ENCODE data around the gene ZNRF3. TPM values are rescaled to one million over a fixed set of nuclear protein-coding genes. Genes with fewer than 3 reads are reported as not detected.
"Not testable (repeated sequence)": the region's sequence is repeated elsewhere in the genome, so short reads cannot be mapped to it uniquely, and the experiment has no call there.

The ZNRF3 gene
- polyA plus RNA-seq (ENCODE audit: insufficient read length in 4 of 4): 10 to 100 TPM; 25.9 to 31.7 (median 30.2) TPM

DNA sequence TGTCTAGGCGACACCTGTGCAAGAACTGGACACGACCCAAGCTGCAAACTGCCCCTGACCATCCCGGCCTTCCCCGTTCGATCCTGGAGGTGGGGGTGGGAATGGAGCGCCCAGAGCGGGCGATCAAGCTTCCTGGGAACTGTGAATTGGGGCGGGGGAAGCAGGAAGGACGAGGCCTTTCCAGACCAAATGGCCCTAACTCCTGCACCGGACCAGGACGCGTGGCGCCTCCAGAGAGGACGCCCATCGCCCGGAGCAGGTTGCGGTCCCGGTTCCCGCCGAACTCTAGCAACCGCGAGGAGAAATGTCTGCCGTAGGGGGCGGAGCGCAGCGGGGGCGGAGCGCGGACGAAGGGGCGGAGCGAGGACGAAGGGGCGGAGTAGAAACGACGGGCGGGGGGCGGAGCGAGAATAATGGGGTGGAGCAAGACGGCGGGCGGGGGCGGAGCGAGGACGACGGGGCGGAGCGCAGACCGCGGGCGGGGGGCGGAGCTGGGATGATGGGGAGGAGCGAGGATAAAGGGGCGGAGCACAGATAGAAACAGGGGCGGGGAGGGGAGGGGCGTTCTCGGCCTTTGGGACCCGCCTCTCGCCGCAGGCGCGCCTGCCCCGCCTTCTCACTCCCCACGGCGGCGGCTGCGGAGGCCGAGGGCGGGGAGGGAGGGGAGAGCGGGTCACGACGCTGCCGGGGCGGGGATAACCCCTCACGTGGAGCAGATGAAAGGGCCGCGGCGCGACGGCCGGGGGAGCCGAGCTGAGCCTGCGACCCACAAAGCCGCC is at the start of gene ZNRF3:
ZNRF3 (plus strand) TSS at position 695 of the 779 bp plus-strand sequence. CDS start 195 bp downstream, outside the sequence.
- peak in 2 of 4 donors; percentile 72 to 86 for DNase-seq (ENCODE audit: low read depth in 4 of 4, low spot score in 2 of 4)

DNA sequence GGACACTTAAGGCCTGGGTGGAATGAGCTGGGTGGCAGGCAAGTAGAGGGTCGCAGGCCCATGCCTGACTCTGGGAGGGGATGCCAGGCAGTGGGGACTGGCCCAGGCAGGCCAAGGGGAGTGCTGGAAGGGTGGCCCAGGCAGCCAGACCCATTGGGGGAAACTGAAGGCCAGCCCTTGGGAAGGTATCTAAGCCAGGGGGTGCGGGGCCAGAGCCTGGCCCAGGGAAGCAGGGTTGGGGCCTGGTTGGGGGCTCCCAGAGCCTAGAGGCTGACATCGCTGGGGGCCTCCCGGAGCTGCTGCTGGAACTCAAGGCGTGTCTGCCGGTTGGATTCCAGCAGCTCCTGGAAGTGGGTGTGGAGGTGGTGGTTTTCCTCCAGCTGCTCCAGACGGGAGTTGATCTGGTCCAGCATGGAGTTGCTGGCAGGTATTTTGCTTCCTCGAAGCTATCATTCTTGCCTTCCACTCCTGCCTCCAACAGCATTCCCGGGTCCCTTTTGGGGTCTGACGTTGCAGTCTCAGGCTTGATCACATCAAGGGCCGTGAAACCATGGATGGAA is 47.7 kb upstream of the ZNRF3 start:
- DNase-seq (ENCODE audit: low read depth in 4 of 4, low spot score in 2 of 4): no peak

DNA sequence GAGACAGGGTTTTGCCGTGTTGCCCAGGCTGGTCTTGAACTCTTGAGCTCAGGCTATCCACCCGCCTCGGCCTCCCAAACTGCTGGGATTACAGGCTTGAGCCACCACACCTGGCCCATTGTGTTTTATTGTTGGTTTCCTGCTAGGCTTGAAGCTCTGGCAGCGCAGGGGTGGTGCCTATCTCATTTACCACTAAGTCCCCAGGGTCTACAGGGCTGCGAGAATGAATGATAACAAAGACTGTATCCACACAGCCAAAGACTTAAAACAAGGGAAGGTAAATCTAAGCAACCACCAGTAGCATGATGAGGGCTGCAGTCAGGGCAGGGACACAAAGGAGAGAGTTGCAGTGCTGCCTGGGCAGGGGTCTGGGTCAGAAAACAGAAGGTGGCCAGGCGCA is 45.7 kb upstream of the ZNRF3 start:
- no peak for DNase-seq (ENCODE audit: low read depth in 4 of 4, low spot score in 2 of 4)

- DNase-seq (ENCODE audit: low read depth in 4 of 4, low spot score in 2 of 4): no peak
Measured at GRCh38 chr22:28838971-28839370, 44.4 kb upstream of the ZNRF3 start.

- no peak for DNase-seq (ENCODE audit: low read depth in 4 of 4, low spot score in 2 of 4)
Measured at GRCh38 chr22:28841111-28841510, 42.3 kb upstream of the ZNRF3 start.

DNA sequence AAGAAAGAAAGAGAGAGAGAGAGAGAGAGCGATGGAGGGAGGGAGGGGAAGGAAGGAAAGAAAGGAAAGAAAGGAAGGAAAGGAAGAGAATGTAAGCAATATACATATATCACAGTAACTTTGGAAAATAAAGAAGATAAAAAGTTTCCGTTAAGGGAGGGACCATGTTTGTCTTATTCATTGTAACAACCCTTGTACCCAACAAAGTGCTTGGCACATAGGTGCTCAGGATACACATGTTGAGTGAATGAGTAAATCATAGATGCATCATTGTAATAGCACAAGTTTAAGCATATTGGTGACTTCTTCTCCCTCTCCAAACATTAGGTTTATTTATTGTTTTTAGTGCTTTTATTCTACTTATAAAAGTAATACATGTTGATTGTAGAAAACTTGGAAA is 39.7 kb upstream of the ZNRF3 start:
- DNase-seq (ENCODE audit: low read depth in 4 of 4, low spot score in 2 of 4): no peak

DNA sequence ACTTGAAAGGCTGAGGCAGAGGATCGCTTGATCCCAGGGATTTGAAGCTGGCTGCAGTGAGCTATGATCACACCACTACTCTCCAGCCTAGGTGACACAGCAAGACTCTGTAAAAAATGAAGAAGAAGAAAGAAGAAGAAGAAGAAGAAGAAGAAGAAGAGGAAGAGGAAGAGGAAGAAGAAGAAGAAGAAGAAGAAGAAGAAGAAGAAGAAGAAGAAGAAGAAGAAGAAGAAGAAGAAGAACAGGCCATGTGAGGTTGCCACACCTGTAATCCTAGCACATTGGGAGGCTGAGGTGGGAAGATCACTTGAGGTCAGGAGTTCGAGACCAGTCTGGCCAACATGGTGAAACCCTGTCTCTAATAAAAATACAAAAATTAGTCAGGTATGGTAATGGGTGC is 39.1 kb upstream of the ZNRF3 start:
- not testable (repeated sequence) for DNase-seq (ENCODE audit: low read depth in 4 of 4, low spot score in 2 of 4)

DNA sequence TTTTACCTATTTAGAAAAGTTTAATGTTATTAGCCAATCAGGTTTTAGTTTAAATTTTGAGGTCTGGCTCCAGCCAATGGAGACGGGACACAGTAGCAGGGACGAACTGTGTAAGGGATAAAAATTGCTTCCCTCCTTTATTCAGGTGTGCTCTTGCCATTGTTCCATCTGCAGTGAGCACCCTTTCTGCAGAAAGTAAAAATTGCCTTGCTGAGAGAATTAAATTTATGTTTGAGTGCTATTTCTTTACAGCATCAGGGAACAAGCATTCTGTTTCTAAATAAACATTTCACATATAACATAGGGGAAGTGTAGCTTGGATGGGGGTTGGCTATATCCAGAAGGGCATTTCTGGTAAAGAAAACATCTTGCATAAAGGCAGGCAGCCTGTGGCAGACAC is 36.4 kb upstream of the ZNRF3 start:
- no peak for DNase-seq (ENCODE audit: low read depth in 4 of 4, low spot score in 2 of 4)

- DNase-seq (ENCODE audit: low read depth in 4 of 4, low spot score in 2 of 4): peak; percentile 56 to 76 (median 65)
Measured at GRCh38 chr22:28855355-28856094, 27.8 kb upstream of the ZNRF3 start.

DNA sequence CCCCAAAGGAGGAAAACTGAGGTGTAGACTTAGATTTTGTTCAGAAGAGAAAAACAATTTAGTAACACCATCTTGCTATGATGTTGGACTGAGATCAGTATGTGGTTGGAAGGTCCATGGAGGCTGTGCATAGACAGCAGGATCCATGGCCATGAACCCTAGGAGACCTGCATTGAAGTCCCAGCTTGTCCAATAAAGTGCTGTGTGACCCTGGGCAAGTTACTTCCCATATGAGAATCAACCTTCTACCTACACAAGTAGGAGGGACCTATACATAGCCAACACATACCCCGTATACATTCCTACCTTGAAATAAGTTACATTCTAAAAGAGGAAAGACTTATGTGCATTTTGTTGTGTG is 27.3 kb upstream of the ZNRF3 start:
- no peak for DNase-seq (ENCODE audit: low read depth in 4 of 4, low spot score in 2 of 4)

GRCh38 chr22:28857288-28857687 is 26.1 kb upstream of the ZNRF3 start:
- no peak for DNase-seq (ENCODE audit: low read depth in 4 of 4, low spot score in 2 of 4)

DNA sequence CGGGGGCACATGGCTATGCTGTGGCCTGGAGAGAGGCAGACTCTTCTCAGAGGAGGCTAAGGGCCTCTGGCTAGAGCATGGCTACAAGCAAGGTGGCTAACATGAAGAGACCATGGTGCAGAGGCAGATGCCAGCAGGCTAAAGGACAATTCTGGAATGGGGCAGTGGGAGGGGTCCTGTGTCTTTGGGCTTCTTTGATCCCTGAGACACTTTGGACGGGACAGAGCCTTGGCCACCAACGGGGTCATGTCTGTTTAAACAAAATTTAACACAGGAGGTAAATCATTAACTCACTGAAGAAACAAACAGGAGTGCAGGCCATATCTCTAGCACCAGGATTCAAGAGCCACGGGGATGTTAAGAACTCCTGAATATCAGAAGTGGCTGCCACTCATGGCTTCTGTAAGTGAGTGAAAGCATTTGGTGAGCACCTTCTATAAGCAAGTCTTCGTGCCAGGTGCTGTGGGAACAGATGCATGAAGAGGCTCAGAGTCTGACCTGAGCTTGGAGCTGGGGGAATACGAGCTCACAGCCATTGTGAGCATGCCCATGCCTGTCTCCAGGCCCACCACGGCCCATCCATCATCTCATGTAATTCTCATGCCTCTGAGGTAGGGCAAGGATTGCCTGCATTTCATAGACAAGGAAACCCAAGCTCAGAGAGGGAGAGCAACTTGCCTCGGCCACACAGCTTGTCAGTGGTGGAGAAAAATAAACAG is 18.3 kb upstream of the ZNRF3 start:
- DNase-seq (ENCODE audit: low read depth in 4 of 4, low spot score in 2 of 4): no peak

DNA sequence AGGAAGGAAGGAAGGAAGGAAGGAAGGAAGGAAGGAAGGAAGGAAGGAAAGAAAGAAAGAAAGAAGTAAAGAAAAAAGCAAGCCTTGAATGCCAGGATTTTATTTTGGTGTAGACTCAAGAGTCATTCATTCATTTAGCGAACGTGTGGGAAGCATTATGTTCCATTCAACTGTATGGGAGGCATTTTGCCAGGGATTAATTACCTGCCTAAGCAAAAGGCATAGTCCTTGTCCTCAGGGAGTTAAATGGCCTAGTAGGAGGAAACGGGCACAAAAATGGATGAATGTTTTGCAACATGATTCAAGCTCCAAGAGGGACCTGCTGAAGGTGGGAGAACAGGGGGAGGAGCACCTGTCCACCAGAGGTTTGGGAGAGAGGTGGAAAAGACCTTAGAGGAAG is 16.2 kb upstream of the ZNRF3 start:
- DNase-seq (ENCODE audit: low read depth in 4 of 4, low spot score in 2 of 4): no peak

GRCh38 chr22:28868389-28868788 is 15.0 kb upstream of the ZNRF3 start:
- not testable (repeated sequence) for DNase-seq (ENCODE audit: low read depth in 4 of 4, low spot score in 2 of 4)

GRCh38 chr22:28869736-28870135 is 13.6 kb upstream of the ZNRF3 start:
- no peak for DNase-seq (ENCODE audit: low read depth in 4 of 4, low spot score in 2 of 4)

- no peak for DNase-seq (ENCODE audit: low read depth in 4 of 4, low spot score in 2 of 4)
Measured at GRCh38 chr22:28873183-28873963, 10.0 kb upstream of the ZNRF3 start.

- DNase-seq (ENCODE audit: low read depth in 4 of 4, low spot score in 2 of 4): no peak
Measured at GRCh38 chr22:28874061-28874460, 9.3 kb upstream of the ZNRF3 start.

DNA sequence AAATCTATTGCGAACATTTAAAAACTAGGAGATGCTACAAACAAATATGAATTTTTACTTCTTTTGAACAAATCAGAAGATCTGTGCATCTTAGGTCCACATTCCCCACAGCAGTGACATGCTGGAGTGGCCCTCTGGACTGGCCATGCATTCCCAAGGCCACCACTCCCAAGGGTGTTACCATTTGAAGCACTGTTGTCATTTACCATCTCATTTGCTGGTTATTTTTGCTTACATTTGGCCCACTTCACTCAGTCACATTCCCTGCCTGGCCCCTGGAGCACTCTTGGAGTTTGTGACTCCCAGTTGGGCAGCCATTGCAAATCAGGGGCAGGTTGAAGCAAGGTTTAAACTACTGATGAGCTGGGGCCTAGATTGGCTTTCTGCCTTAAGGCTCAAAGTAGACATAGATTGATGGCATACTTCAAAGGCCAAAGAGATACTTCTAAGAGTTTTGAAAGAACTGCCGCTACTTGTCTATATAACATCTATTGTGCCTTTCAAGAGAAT is 8.5 kb upstream of the ZNRF3 start:
- DNase-seq (ENCODE audit: low read depth in 4 of 4, low spot score in 2 of 4): no peak

DNA sequence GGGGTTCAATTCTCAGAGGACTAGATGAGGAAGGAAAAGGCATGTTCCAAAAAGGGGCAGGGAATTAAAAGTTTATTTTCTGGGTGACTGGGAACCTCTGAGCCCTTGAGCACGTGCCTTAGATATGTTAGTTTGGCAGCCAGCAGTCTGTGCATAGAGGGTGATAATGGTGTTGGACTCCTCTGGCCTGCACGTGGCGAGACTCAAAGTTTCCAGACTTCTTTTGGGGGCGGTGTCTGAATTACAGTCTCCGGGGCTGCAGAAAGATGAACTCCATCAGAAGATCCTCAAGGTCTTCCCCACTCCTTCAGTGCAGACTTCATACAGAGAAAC is 861 bp upstream of the ZNRF3 start:
- no peak for DNase-seq (ENCODE audit: low read depth in 4 of 4, low spot score in 2 of 4)

GRCh38 chr22:28883657-28883916 is 215 bp downstream of the ZNRF3 start:
- DNase-seq (ENCODE audit: low read depth in 4 of 4, low spot score in 2 of 4): no peak
